Brain microvascular endothelial cell (primary cell): ENCODE measurements around the gene PLS1.

Source experiments
- DNase-seq: peaks from one replicate; pipeline ENCODE4 v3.0.0-alpha.2; 2020
- H3K27ac ChIP-seq: fragments of 250-450 bp; sonication (Bioruptor Pico); 2 replicates; pipeline ENCODE4 v1.5.1; 2020; ENCODE audit warnings: mild to moderate bottlenecking, moderate library complexity
- H3K27me3 ChIP-seq: fragments of 250-450 bp; sonication (Bioruptor Pico); replicated peaks from 2 replicates; pipeline ENCODE4 v1.5.1; 2020; ENCODE audit warnings: mild to moderate bottlenecking
- H3K36me3 ChIP-seq: fragments of 250-450 bp; sonication (Bioruptor Pico); replicated peaks from 2 replicates; pipeline ENCODE4 v1.5.1; 2020; ENCODE audit warnings: mild to moderate bottlenecking
- H3K4me3 ChIP-seq: 2 replicates; pipeline ENCODE4 v1.5.1; 2011; ENCODE audit warnings: low read depth, mild to moderate bottlenecking, control low read depth, low read length, moderate library complexity
- CTCF ChIP-seq: IDR thresholded peaks from 2 replicates; pipeline ENCODE4 v1.5.1; 2011; ENCODE audit warnings: low read depth, mild to moderate bottlenecking, moderate library complexity, low read length, control low read depth, inconsistent platforms; ENCODE audit errors: missing control alignments
- in situ Hi-C: cut with HindIII; loops from 2 replicates; pipeline ENCODE4 v1.10.0; 2017; ENCODE audit warnings: low sequenced_read_pairs, low pct_ligation_motif_present

Gene PLS1

GRCh38 chr3:142613491-142613890 lies 17.3 kb downstream of the PLS1 start:
- Histone ChIP-seq H3K4me3 (no peak overlapping the region), H3K27me3 (no peaks in the 10 kb centered on the region), H3K36me3 (no peaks in the 10 kb centered on the region), H3K27ac (no peak overlapping the region)
- TF ChIP-seq CTCF: no peak
- no peak for DNase-seq
- in situ Hi-C loops: no loop called here

- DNase-seq: no peak
- in situ Hi-C loops: no loop called here
- H3K36me3 ChIP-seq: no peaks in the 10 kb centered on the region
Observed at GRCh38 chr3:142614059-142614626, 17.9 kb downstream of the PLS1 start.

GRCh38 chr3:142615171-142615570 lies 19.0 kb downstream of the PLS1 start:
- no peak overlapping the region for H3K27ac ChIP-seq
- H3K36me3 ChIP-seq: no peaks in the 10 kb centered on the region
- no peak for TF ChIP-seq CTCF
- no peaks in the 10 kb centered on the region for H3K27me3 ChIP-seq
- DNase-seq: no peak
- H3K4me3 ChIP-seq: no peak overlapping the region
- in situ Hi-C loops: no loop called here

More at GRCh38 chr3:142614059-142614626, 17.9 kb downstream of the PLS1 start:
- no peak overlapping the region for H3K27ac ChIP-seq
- H3K4me3 ChIP-seq: no peak overlapping the region
- no peak for TF ChIP-seq CTCF
- H3K27me3 ChIP-seq: no peaks in the 10 kb centered on the region

- Histone ChIP-seq H3K4me3 (no peak overlapping the region), H3K27ac (no peak overlapping the region), H3K27me3 (no peaks in the 10 kb centered on the region), H3K36me3 (no peaks in the 10 kb centered on the region)
- TF ChIP-seq CTCF: no peak
- peak; percentile 2 for DNase-seq
- in situ Hi-C loops: no loop called here
Observed at GRCh38 chr3:142618917-142619461, 22.8 kb downstream of the PLS1 start.

GRCh38 chr3:142622405-142622804 lies 26.2 kb downstream of the PLS1 start:
- TF ChIP-seq CTCF: no peak
- in situ Hi-C loops: no loop called here
- DNase-seq: no peak
- Histone ChIP-seq H3K4me3 (no peak overlapping the region), H3K27me3 (no peaks in the 10 kb centered on the region), H3K36me3 (no peaks in the 10 kb centered on the region), H3K27ac (no peak overlapping the region)

GRCh38 chr3:142623194-142623593 lies 27.0 kb downstream of the PLS1 start:
- no peak for DNase-seq
- in situ Hi-C loops: no loop called here
- no peak overlapping the region for H3K4me3 ChIP-seq
- H3K36me3 ChIP-seq: no peaks in the 10 kb centered on the region
- no peak for TF ChIP-seq CTCF
- H3K27ac ChIP-seq: no peak overlapping the region
- no peaks in the 10 kb centered on the region for H3K27me3 ChIP-seq
